ENCODE measurements around the gene SIGLEC8. TPM values are rescaled to one million over a fixed set of nuclear protein-coding genes. Genes with fewer than 3 reads are reported as not detected.
"Not testable (repeated sequence)": the region's sequence is repeated elsewhere in the genome, so short reads cannot be mapped to it uniquely, and the experiment has no call there.

SIGLEC8 gene
- total RNA-seq, 1 donor from 2014 or later, result not detected

- H3K27me3 Mint-ChIP-seq (ENCODE audit: low read depth), result no peaks in the 10 kb centered on the region
- no peaks in the 10 kb centered on the region for H3K4me1 Mint-ChIP-seq (ENCODE audit: low read depth)
- H3K36me3 Mint-ChIP-seq (ENCODE audit: low read depth), result no peaks in the 10 kb centered on the region
- no peak for DNase-seq (ENCODE audit: low spot score)
- H3K27ac Mint-ChIP-seq (ENCODE audit: unreplicated experiment), result no peak overlapping the region
- H3K9me3 Mint-ChIP-seq (ENCODE audit: low read depth), result no peaks in the 10 kb centered on the region
- TF ChIP-seq CTCF (IDR thresholded peaks at IDR 0.05), result no peak
- no peak overlapping the region for H3K4me3 Mint-ChIP-seq (ENCODE audit: unreplicated experiment)
Measured at GRCh38 chr19:51418707-51419106, 39.5 kb downstream of the SIGLEC8 start.

- H3K27me3 Mint-ChIP-seq (ENCODE audit: low read depth), result no peaks in the 10 kb centered on the region
- no peak overlapping the region for H3K4me3 Mint-ChIP-seq (ENCODE audit: unreplicated experiment)
- no peaks in the 10 kb centered on the region for H3K36me3 Mint-ChIP-seq (ENCODE audit: low read depth)
- H3K9me3 Mint-ChIP-seq (ENCODE audit: low read depth), result no peaks in the 10 kb centered on the region
- no peaks in the 10 kb centered on the region for H3K4me1 Mint-ChIP-seq (ENCODE audit: low read depth)
- DNase-seq (ENCODE audit: low spot score), result no peak
- H3K27ac Mint-ChIP-seq (ENCODE audit: unreplicated experiment), result no peak overlapping the region
- TF ChIP-seq CTCF (IDR thresholded peaks at IDR 0.05), result no peak
Measured at GRCh38 chr19:51417810-51418157, 40.5 kb downstream of the SIGLEC8 start.

GRCh38 chr19:51417107-51417809 is 41.0 kb downstream of the SIGLEC8 start, which contains the start of gene SIGLEC10:
TSS of gene SIGLEC10 (minus strand) at chr19:51417642. CDS start at chr19:51417581, 61 bp downstream.
- Mint-ChIP-seq H3K27me3 (ENCODE audit: low read depth) (no peaks in the 10 kb centered on the region), H3K4me3 (ENCODE audit: unreplicated experiment) (no peak within 1 kb of the TSS), H3K9me3 (ENCODE audit: low read depth) (no peaks in the 10 kb centered on the region), H3K4me1 (ENCODE audit: low read depth) (no peaks in the 10 kb centered on the region), H3K27ac (ENCODE audit: unreplicated experiment) (no peak within 1 kb of the TSS), H3K36me3 (ENCODE audit: low read depth) (no peaks in the 10 kb centered on the region)
- no peak for DNase-seq (ENCODE audit: low spot score)
- TF ChIP-seq CTCF (IDR thresholded peaks at IDR 0.05), result no peak

GRCh38 chr19:51416422-51416821 is 41.8 kb downstream of the SIGLEC8 start:
- not testable (repeated sequence) for H3K4me1 Mint-ChIP-seq (ENCODE audit: low read depth); H3K27ac Mint-ChIP-seq (ENCODE audit: unreplicated experiment); H3K27me3 Mint-ChIP-seq (ENCODE audit: low read depth); H3K36me3 Mint-ChIP-seq (ENCODE audit: low read depth); DNase-seq (ENCODE audit: low spot score); H3K9me3 Mint-ChIP-seq (ENCODE audit: low read depth); H3K4me3 Mint-ChIP-seq (ENCODE audit: unreplicated experiment)

- peaks cover 2% of the 10 kb centered on the region for H3K27me3 Mint-ChIP-seq (ENCODE audit: low read depth)
- no peak for DNase-seq (ENCODE audit: low spot score)
- no peak for TF ChIP-seq CTCF (IDR thresholded peaks at IDR 0.05)
- H3K9me3 Mint-ChIP-seq (ENCODE audit: low read depth), result no peaks in the 10 kb centered on the region
- no peaks in the 10 kb centered on the region for H3K4me1 Mint-ChIP-seq (ENCODE audit: low read depth)
- H3K4me3 Mint-ChIP-seq (ENCODE audit: unreplicated experiment), result no peak overlapping the region
- no peaks in the 10 kb centered on the region for H3K36me3 Mint-ChIP-seq (ENCODE audit: low read depth)
- H3K27ac Mint-ChIP-seq (ENCODE audit: unreplicated experiment), result no peak overlapping the region
Measured at GRCh38 chr19:51415187-51415586, 43.1 kb downstream of the SIGLEC8 start.
